GM12878 (cell line): ENCODE measurements around the gene PLEKHG4B. TPM values are rescaled to one million over a fixed set of nuclear protein-coding genes. Genes with fewer than 3 reads are reported as not detected.

Experiments used
- ATAC-seq: fragments of 200-7000 bp; cut with Tn5 transposase; 3 replicates; pipeline ENCODE4 v1.9.1; 2020; ENCODE audit warnings: mild to moderate bottlenecking, moderate library complexity
- BruUV-seq: library from RNA; stranded (reverse); fragments of 400-500 nt; replicated peaks from 2 replicates; lab custom pipeline; 2021; lab: Mats Ljungman, UMichigan
- CTCF ChIA-PET: fragments of 300-600 bp; sonication (Branson Sonifier 250); formaldehyde crosslinking; extraction: SDS; loops from one replicate; lab custom pipeline; 2021; ENCODE audit warnings: inconsistent platforms; lab: Yijun Ruan, JAX
- POLR2A ChIA-PET: fragments of 350-600 bp; formaldehyde crosslinking; extraction: SDS; loops from one replicate; lab custom pipeline; 2021; ENCODE audit warnings: inconsistent platforms; lab: Charles Lee
- RAD21 ChIA-PET: fragments of 300-600 bp; sonication (Branson Sonifier 250); formaldehyde crosslinking; loops from one replicate; lab custom pipeline; 2023; ENCODE audit warnings: antibody characterized with exemption; ENCODE audit not compliant: unreplicated experiment; lab: Charles Lee
- SMC1A ChIA-PET: fragments of 300-600 bp; sonication (Branson Sonifier 250); formaldehyde crosslinking; loops from one replicate; lab custom pipeline; 2023; ENCODE audit not compliant: unreplicated experiment, uncharacterized antibody; lab: Charles Lee
- DNase-seq: peaks from one replicate; pipeline ENCODE4 v3.0.0-alpha.2; 2011; ENCODE audit warnings: low read depth, low spot score
- FAIRE-seq: peaks from 3 replicates; lab custom pipeline; 2011; peaks lifted over from hg19 to GRCh38; lab: Jason Lieb, UNC
- H2AFZ ChIP-seq: 2 replicates; pipeline ENCODE4 v1.6.0; 2011; ENCODE audit warnings: low read depth, low read length, control low read depth; ENCODE audit not compliant: control insufficient read depth
- H3K27ac ChIP-seq: 2 replicates; pipeline ENCODE4 v1.5.1; 2011; ENCODE audit warnings: control low read depth; ENCODE audit not compliant: control insufficient read depth, insufficient read depth
- H3K27me3 ChIP-seq, 2 experiments: replicated peaks in 1 of 2; 2 replicates each; pipeline versions ENCODE4 v1.6.0 to v1.6.1; 2011; ENCODE audit warnings: low read length in 1 of 2; ENCODE audit not compliant: control insufficient read depth in 2 of 2, insufficient read depth in 2 of 2
- H3K36me3 ChIP-seq, 2 experiments: 2 replicates each; pipeline ENCODE4 v1.5.1; 2011; ENCODE audit warnings: low read length in 1 of 2; ENCODE audit not compliant: control insufficient read depth in 2 of 2, insufficient read depth in 2 of 2
- H3K4me1 ChIP-seq: 2 replicates; pipeline ENCODE4 v1.6.1; 2011; ENCODE audit warnings: mild to moderate bottlenecking, low read length, moderate library complexity, mixed read lengths; ENCODE audit not compliant: control insufficient read depth, insufficient read depth
- H3K4me2 ChIP-seq: 2 replicates; pipeline ENCODE4 v1.6.0; 2011; ENCODE audit warnings: control low read depth; ENCODE audit not compliant: control insufficient read depth, insufficient read depth
- H3K4me3 ChIP-seq: fragments of 200-600 bp; sonication (generic); 2 replicates; pipeline ENCODE4 v1.5.1; 2016
- H3K79me2 ChIP-seq: 2 replicates; pipeline ENCODE4 v1.6.0; 2011; ENCODE audit warnings: low read length; ENCODE audit not compliant: control insufficient read depth, insufficient read depth
- H3K9ac ChIP-seq: 2 replicates; pipeline ENCODE4 v1.8.0; 2011; ENCODE audit warnings: low read length, control low read depth, mixed read lengths; ENCODE audit not compliant: control insufficient read depth, insufficient read depth
- H3K9me3 ChIP-seq: replicated peaks from 3 replicates; pipeline ENCODE4 v1.5.1; 2011; ENCODE audit warnings: mild to moderate bottlenecking, low read length; ENCODE audit not compliant: control insufficient read depth, insufficient read depth
- H4K20me1 ChIP-seq: 2 replicates; pipeline ENCODE4 v1.6.0; 2011; ENCODE audit not compliant: control insufficient read depth, insufficient read depth
- BACH1 ChIP-seq: fragments of 450-650 bp; IDR thresholded peaks from 2 replicates; pipeline ENCODE4 v1.6.1; 2017; ENCODE audit warnings: mild to moderate bottlenecking, borderline replicate concordance
- ESRRA ChIP-seq: IDR thresholded peaks from 2 replicates; pipeline ENCODE4 v1.6.1; 2012; ENCODE audit warnings: mild to moderate bottlenecking, low read length, improper control_type of control experiment
- IKZF2 ChIP-seq, 2 experiments: fragments of 450-650 bp; IDR thresholded peaks; 2 replicates each; pipeline ENCODE4 v1.6.1; 2017; ENCODE audit warnings: mild to moderate bottlenecking in 2 of 2, moderate library complexity in 2 of 2
- MTA3 ChIP-seq: IDR thresholded peaks from 2 replicates; pipeline ENCODE4 v1.6.1; 2012; ENCODE audit warnings: low read length, inconsistent platforms, borderline replicate concordance
- NBN ChIP-seq: fragments of 450-650 bp; IDR thresholded peaks from 2 replicates; pipeline ENCODE4 v1.6.1; 2016
- NFYA ChIP-seq: IDR thresholded peaks from 2 replicates; pipeline ENCODE4 v1.6.1; 2011; ENCODE audit warnings: low read depth, mild to moderate bottlenecking, low read length, improper control_type of control experiment, borderline replicate concordance
- NR2F1 ChIP-seq: fragments of 450-650 bp; conservative IDR thresholded peaks from 2 replicates; pipeline ENCODE4 v1.6.1; 2017; ENCODE audit warnings: mild to moderate bottlenecking
- SMAD1 ChIP-seq: fragments of 450-650 bp; IDR thresholded peaks from 2 replicates; pipeline ENCODE4 v1.6.1; 2018; ENCODE audit warnings: mild to moderate bottlenecking, low read depth; ENCODE audit not compliant: partially characterized antibody
- SMAD5 ChIP-seq: IDR thresholded peaks from 2 replicates; pipeline ENCODE4 v1.6.1; 2016; ENCODE audit warnings: antibody characterized with exemption, low read depth
- TCF3 ChIP-seq: IDR thresholded peaks from 2 replicates; pipeline ENCODE4 v1.6.1; 2012; ENCODE audit warnings: low read depth, mild to moderate bottlenecking, low read length, borderline replicate concordance; ENCODE audit not compliant: insufficient read depth
- TCF7 ChIP-seq: IDR thresholded peaks from 2 replicates; pipeline ENCODE4 v1.6.1; 2014; ENCODE audit warnings: antibody characterized with exemption, borderline replicate concordance
- ZNF24 ChIP-seq: fragments of 450-650 bp; IDR thresholded peaks from 2 replicates; pipeline ENCODE4 v1.6.1; 2017; ENCODE audit warnings: antibody characterized with exemption, mild to moderate bottlenecking
- WGBS: methylation state at CpG from one replicate; pipeline ENCODE4 v1.1.6; 2016; ENCODE audit warnings: low lambda C conversion rate; ENCODE audit not compliant: insufficient replicate concordance, insufficient coverage; ENCODE audit errors: missing lambda C conversion rate; 5-methylcytosine and 5-hydroxymethylcytosine counted together
- in situ Hi-C: fragments of 300-500 bp; cut with MboI; formaldehyde crosslinking; loops from 9 replicates; pipeline ENCODE4 v1.14.3; 2018; ENCODE audit warnings: mixed read lengths
- intact Hi-C: fragments of 100-400 bp; cut with micrococcal nuclease; formaldehyde crosslinking; loops from one replicate; pipeline ENCODE4 v1.14.2; 2022; ENCODE audit not compliant: unreplicated experiment
- polyA plus RNA-seq, 11 experiments: library from polyadenylated mRNA; depleted of rRNA in 4 of 11; unstranded in 6 of 11; stranded (reverse) in 5 of 11; fragments of >200 nt; fragmentation: Nextera tagmentation in 4 of 11; fragmentation: Illumina TruSeq in 1 of 11; extraction: Ambion mirVana in 4 of 11; extraction: Trizol in 1 of 11; gene quantifications; 1 replicate in 1 of 11; 2 replicates in 10 of 11; pipeline versions ENCODE4 v1.2.1 to v1.2.3, GENCODE V29; 2011 to 2016; ENCODE audit warnings: inconsistent platforms in 2 of 11, missing spikeins in 2 of 11, low read depth in 1 of 11
- total RNA-seq, 4 experiments: library from RNA; depleted of rRNA in 3 of 4; stranded (reverse); fragments of >200 nt in 3 of 4; fragmentation: Illumina TruSeq in 1 of 4; extraction: Trizol in 1 of 4; gene quantifications; 2 replicates each; pipeline versions ENCODE4 v1.2.1 to v1.2.3, GENCODE V29; 2013 to 2021
- TF ChIP-seq, protein P1 (sequence below), 3 experiments: IDR thresholded peaks in 2 of 3; conservative IDR thresholded peaks in 1 of 3; 2 replicates each; pipeline ENCODE4 v1.5.1; 2011; ENCODE audit warnings: low read depth in 3 of 3, low read length in 3 of 3, mild to moderate bottlenecking in 3 of 3, control low read depth in 2 of 3, moderate library complexity in 2 of 3, inconsistent platforms in 1 of 3, mixed read lengths in 1 of 3; ENCODE audit not compliant: control insufficient read depth in 2 of 3, insufficient read depth in 1 of 3; ENCODE audit errors: extremely low read depth in 1 of 3
- TF ChIP-seq, protein P2 (sequence below): IDR thresholded peaks from 2 replicates; pipeline ENCODE4 v1.6.1; 2012; ENCODE audit warnings: low read depth, low read length, improper control_type of control experiment
- TF ChIP-seq, protein P3 (sequence below): fragments of 150-350 bp; IDR thresholded peaks from 2 replicates; pipeline ENCODE4 v1.6.1; 2016; ENCODE audit warnings: low read depth, low read length

The PLEKHG4B gene
- total and polyA plus RNA-seq, 10 of the 15 experiments (the other 5 are each of a cell fraction or from before 2014, with no cell fraction given), result under 0.01 to 0.05 (median 0.01) TPM; not detected in 6

DNA sequence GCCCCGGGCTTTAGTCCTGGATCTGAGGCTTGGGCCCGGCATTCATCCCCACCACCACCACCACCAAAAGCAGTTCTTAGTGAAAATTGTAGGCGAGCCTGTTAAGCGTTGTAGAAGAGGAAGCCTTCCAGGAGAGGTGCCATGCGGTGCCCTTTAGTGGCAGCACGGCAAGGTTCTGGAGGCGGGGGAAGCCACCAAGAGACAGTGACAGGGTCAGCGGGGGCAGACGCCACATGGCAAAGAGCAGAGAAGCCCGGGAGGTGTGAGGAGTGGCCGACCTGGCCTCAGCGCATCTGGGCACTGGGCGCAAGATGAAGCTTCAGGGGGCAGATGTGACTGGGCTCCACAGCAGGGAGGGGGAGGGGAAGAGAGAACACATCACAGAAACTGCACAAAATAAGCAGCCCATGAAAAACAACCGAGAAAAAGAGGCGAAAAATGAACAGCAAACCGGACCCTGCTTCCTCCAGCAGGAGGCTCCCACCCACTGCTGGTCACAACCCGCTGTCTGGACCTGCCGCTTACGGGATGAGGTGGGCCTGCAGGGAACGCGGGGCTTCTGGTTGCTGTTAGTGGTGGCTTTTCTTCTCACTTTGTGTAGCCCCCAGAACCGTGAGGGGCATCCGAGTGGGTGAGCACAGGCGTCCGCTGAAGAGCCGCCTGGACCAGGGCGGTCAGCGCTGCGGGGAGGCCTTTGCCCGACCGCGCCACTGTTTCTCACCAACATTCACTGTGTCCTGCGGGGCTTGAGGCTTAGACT, 103.6 kb downstream of the PLEKHG4B start:
- H2AFZ ChIP-seq, result no peak overlapping the region
- in situ Hi-C loops (no loop called here), intact Hi-C loops (no loop called here)
- H3K9ac ChIP-seq, result no peak overlapping the region
- no peaks in the 10 kb centered on the region for H3K79me2 ChIP-seq
- DNase-seq, result no peak
- 57% methylated on average over 33 of the region's 33 CpGs for WGBS
- H3K4me1 ChIP-seq, result peaks cover 17% of the 10 kb centered on the region
- ChIA-PET SMC1A (no interaction called here), RAD21 (no interaction called here), POLR2A (no interaction called here), CTCF (interaction anchor here (0.6 kb wide), 1 partner anchor 75 kb away, joined by 3 read pairs; no protein-coding TSS in a partner anchor)
- H3K27ac ChIP-seq, result no peak overlapping the region
- no peaks in the 10 kb centered on the region for H3K9me3 ChIP-seq
- H3K4me2 ChIP-seq, result no peak overlapping the region
- H3K27me3 ChIP-seq, result no peaks in the 10 kb centered on the region
- no peaks in the 10 kb centered on the region for H4K20me1 ChIP-seq
- FAIRE-seq, result no peak
- no peaks in the 10 kb centered on the region for H3K36me3 ChIP-seq
- no peak overlapping the region for H3K4me3 ChIP-seq
- ATAC-seq, result no peak
- BruUV-seq, result no TSS peak
- TF ChIP-seq TCF3, result no peak
- no peak for TF ChIP-seq NFYA
- no peak for TF ChIP-seq NR2F1
- TF ChIP-seq SMAD5, result no peak
- no peak for TF ChIP-seq MTA3
- TF ChIP-seq TCF7, result no peak
- TF ChIP-seq ZNF24, result no peak
- no peak for TF ChIP-seq BACH1
- TF ChIP-seq, protein P1, sequence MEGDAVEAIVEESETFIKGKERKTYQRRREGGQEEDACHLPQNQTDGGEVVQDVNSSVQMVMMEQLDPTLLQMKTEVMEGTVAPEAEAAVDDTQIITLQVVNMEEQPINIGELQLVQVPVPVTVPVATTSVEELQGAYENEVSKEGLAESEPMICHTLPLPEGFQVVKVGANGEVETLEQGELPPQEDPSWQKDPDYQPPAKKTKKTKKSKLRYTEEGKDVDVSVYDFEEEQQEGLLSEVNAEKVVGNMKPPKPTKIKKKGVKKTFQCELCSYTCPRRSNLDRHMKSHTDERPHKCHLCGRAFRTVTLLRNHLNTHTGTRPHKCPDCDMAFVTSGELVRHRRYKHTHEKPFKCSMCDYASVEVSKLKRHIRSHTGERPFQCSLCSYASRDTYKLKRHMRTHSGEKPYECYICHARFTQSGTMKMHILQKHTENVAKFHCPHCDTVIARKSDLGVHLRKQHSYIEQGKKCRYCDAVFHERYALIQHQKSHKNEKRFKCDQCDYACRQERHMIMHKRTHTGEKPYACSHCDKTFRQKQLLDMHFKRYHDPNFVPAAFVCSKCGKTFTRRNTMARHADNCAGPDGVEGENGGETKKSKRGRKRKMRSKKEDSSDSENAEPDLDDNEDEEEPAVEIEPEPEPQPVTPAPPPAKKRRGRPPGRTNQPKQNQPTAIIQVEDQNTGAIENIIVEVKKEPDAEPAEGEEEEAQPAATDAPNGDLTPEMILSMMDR (IDR thresholded peaks at IDR 0.05 in 2 of 3, conservative IDR thresholded peaks at IDR 0.05 in 1 of 3; ENCODE audit: control insufficient read depth in 2 of 3, extremely low read depth in 1 of 3, insufficient read depth in 1 of 3, low read depth in 3 of 3, low read length in 3 of 3), result no peak
- TF ChIP-seq, protein P2, sequence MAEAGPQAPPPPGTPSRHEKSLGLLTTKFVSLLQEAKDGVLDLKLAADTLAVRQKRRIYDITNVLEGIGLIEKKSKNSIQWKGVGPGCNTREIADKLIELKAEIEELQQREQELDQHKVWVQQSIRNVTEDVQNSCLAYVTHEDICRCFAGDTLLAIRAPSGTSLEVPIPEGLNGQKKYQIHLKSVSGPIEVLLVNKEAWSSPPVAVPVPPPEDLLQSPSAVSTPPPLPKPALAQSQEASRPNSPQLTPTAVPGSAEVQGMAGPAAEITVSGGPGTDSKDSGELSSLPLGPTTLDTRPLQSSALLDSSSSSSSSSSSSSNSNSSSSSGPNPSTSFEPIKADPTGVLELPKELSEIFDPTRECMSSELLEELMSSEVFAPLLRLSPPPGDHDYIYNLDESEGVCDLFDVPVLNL, result no peak
- TF ChIP-seq, protein P3, sequence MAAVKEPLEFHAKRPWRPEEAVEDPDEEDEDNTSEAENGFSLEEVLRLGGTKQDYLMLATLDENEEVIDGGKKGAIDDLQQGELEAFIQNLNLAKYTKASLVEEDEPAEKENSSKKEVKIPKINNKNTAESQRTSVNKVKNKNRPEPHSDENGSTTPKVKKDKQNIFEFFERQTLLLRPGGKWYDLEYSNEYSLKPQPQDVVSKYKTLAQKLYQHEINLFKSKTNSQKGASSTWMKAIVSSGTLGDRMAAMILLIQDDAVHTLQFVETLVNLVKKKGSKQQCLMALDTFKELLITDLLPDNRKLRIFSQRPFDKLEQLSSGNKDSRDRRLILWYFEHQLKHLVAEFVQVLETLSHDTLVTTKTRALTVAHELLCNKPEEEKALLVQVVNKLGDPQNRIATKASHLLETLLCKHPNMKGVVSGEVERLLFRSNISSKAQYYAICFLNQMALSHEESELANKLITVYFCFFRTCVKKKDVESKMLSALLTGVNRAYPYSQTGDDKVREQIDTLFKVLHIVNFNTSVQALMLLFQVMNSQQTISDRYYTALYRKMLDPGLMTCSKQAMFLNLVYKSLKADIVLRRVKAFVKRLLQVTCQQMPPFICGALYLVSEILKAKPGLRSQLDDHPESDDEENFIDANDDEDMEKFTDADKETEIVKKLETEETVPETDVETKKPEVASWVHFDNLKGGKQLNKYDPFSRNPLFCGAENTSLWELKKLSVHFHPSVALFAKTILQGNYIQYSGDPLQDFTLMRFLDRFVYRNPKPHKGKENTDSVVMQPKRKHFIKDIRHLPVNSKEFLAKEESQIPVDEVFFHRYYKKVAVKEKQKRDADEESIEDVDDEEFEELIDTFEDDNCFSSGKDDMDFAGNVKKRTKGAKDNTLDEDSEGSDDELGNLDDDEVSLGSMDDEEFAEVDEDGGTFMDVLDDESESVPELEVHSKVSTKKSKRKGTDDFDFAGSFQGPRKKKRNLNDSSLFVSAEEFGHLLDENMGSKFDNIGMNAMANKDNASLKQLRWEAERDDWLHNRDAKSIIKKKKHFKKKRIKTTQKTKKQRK, result no peak
- TF ChIP-seq ESRRA, result no peak
- TF ChIP-seq SMAD1, result no peak
- no peak for TF ChIP-seq IKZF2 (IDR thresholded peaks at IDR 0.05)
- no peak for TF ChIP-seq NBN
